ENCODE measurements around the gene LPCAT2.

LPCAT2 gene

DNA sequence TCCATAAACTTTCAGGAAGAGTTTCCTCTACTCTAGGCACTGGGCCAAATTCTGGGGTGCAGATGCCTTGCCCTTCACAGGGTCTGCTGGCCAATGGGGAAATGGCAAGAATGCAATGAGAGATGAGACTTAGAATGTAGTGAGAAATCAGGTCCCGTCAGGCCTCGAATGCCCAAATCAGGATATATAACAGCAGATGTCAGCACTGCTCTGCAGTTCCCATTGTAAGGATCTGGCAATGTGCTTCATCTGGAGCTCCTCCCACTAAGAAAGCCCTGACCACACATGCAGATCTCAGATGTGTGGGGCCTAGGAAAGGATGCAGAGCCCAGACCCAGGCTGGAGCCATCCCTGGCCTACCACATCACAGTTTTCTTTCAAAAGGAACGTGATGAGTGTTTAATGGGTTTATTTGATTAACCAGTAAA, 13.9 kb upstream of the LPCAT2 start:
- H2AK5ac ChIP-seq (ENCODE audit: low read depth, low read length), result no peak overlapping the region
- H3K79me1 ChIP-seq (ENCODE audit: low read depth, low read length), result no peaks in the 10 kb centered on the region
- no peak overlapping the region for H3K18ac ChIP-seq (ENCODE audit: low read length)
- no peak overlapping the region for H4K91ac ChIP-seq (ENCODE audit: low read depth, low read length, poor library complexity)
- no peak for DNase-seq (ENCODE audit: low spot score)
- peaks cover 6 to 92% of the 10 kb centered on the region in 2 donors for H3K36me3 ChIP-seq (replicated peaks in 1 of 2; ENCODE audit: control insufficient read depth in 2 of 2, insufficient read depth in 2 of 2, low read length in 2 of 2)
- no peaks in the 10 kb centered on the region for H3K9me3 ChIP-seq (replicated peaks in 1 of 2; ENCODE audit: control insufficient read depth in 2 of 2, insufficient read depth in 1 of 2, low read depth in 1 of 2, low read length in 2 of 2)
- no peak overlapping the region for H3K23ac ChIP-seq (ENCODE audit: low read depth, low read length, poor library complexity)
- no peak overlapping the region for H2BK120ac ChIP-seq (ENCODE audit: low read depth, low read length)
- H2BK15ac ChIP-seq (ENCODE audit: low read length), result no peak overlapping the region
- H2BK5ac ChIP-seq (ENCODE audit: low read length), result no peak overlapping the region
- H3K4me2 ChIP-seq (ENCODE audit: insufficient read depth, low read length, poor library complexity, severe bottlenecking), result no peak overlapping the region
- H3K14ac ChIP-seq (ENCODE audit: low read length), result no peak overlapping the region
- no peak overlapping the region for H4K8ac ChIP-seq (ENCODE audit: low read depth, low read length)
- no peak overlapping the region for H3K27ac ChIP-seq (replicated peaks; ENCODE audit: low read length)
- WGBS, 2 donors (ENCODE audit: extremely low coverage in 2 of 2, insufficient read length in 2 of 2, insufficient replicate concordance in 1 of 2), result no CpG with 5 or more reads among the region's 3 CpGs
- H2AFZ ChIP-seq (ENCODE audit: low read length), result no peak overlapping the region
- H2BK12ac ChIP-seq (ENCODE audit: low read length), result no peak overlapping the region
- H3K9ac ChIP-seq (ENCODE audit: low read depth, low read length, poor library complexity), result no peak overlapping the region
- H3K4me3 ChIP-seq (ENCODE audit: low read length in 2 of 2), result no peak overlapping the region
- H3K4me1 ChIP-seq (ENCODE audit: control insufficient read depth in 2 of 2, insufficient read depth in 1 of 2, low read depth in 1 of 2, low read length in 2 of 2), result peaks cover 5 to 14% of the 10 kb centered on the region in 2 donors
- no peaks in the 10 kb centered on the region for H3K27me3 ChIP-seq (ENCODE audit: control insufficient read depth in 3 of 3, insufficient read depth in 3 of 3, low read depth in 1 of 3, low read length in 3 of 3)
- H3K4ac ChIP-seq (ENCODE audit: low read length), result no peak overlapping the region

DNA sequence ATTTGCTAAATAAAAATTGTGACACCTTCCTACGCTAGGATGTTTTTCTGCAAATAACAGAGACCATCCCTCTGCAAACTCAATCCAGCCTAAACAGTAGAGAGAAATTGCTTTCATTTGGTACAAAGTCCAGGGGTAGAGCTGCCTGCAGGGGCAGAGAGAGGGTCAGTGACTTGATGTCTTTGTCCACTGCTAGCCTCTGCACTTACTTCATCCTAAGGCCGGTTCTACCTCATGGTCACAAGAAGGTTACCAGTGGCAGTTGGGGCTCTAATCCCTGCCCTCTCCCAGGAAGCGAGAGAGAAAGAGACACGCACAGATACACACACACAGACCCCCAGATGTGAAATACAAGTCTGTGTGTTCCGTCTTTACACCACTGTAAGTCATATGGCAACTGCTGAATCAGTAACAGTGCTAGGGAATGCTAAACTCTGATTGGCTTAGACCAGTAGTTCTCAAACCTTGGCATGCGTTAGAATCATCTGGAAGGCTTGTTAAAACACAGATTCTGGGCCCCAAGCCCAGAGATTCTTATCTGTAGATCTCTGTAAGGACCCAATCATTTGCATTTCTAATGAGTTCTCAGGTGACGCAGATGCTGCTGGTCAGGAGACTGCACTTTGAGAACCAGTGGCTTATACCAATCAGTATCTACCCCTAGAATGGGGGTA, 13.1 kb upstream of the LPCAT2 start:
- peaks cover 13 to 21% of the 10 kb centered on the region in 2 donors for H3K4me1 ChIP-seq (ENCODE audit: control insufficient read depth in 2 of 2, insufficient read depth in 1 of 2, low read depth in 1 of 2, low read length in 2 of 2)
- peaks cover 6 to 86% of the 10 kb centered on the region in 2 donors for H3K36me3 ChIP-seq (replicated peaks in 1 of 2; ENCODE audit: control insufficient read depth in 2 of 2, insufficient read depth in 2 of 2, low read length in 2 of 2)
- H3K9me3 ChIP-seq (replicated peaks in 1 of 2; ENCODE audit: control insufficient read depth in 2 of 2, insufficient read depth in 1 of 2, low read depth in 1 of 2, low read length in 2 of 2), result no peaks in the 10 kb centered on the region

GRCh38 chr16:55496509-55497145, 12.2 kb upstream of the LPCAT2 start:
- WGBS, 2 donors (ENCODE audit: extremely low coverage in 2 of 2, insufficient read length in 2 of 2, insufficient replicate concordance in 1 of 2), result no CpG with 5 or more reads among the region's 8 CpGs
- Histone ChIP-seq H3K9ac (ENCODE audit: low read depth, low read length, poor library complexity) (no peak overlapping the region), H3K27ac (replicated peaks; ENCODE audit: low read length) (no peak overlapping the region), H3K4ac (ENCODE audit: low read length) (no peak overlapping the region), H3K9me3 (replicated peaks in 1 of 2; ENCODE audit: control insufficient read depth in 2 of 2, insufficient read depth in 1 of 2, low read depth in 1 of 2, low read length in 2 of 2) (peaks cover 0 to 2% of the 10 kb centered on the region in 2 donors), H2BK5ac (ENCODE audit: low read length) (peak overlapping the region; percentile 60), H2BK15ac (ENCODE audit: low read length) (peak overlapping the region; percentile 39), H2BK120ac (ENCODE audit: low read depth, low read length) (no peak overlapping the region), H3K14ac (ENCODE audit: low read length) (no peak overlapping the region), H3K27me3 (ENCODE audit: control insufficient read depth in 3 of 3, insufficient read depth in 3 of 3, low read depth in 1 of 3, low read length in 3 of 3) (no peaks in the 10 kb centered on the region), H4K91ac (ENCODE audit: low read depth, low read length, poor library complexity) (no peak overlapping the region), H3K4me2 (ENCODE audit: insufficient read depth, low read length, poor library complexity, severe bottlenecking) (no peak overlapping the region), H2AK5ac (ENCODE audit: low read depth, low read length) (no peak overlapping the region), H3K4me1 (ENCODE audit: control insufficient read depth in 2 of 2, insufficient read depth in 1 of 2, low read depth in 1 of 2, low read length in 2 of 2) (peaks cover 13 to 26% of the 10 kb centered on the region in 2 donors), H3K79me1 (ENCODE audit: low read depth, low read length) (no peaks in the 10 kb centered on the region), H3K18ac (ENCODE audit: low read length) (no peak overlapping the region), H2AFZ (ENCODE audit: low read length) (no peak overlapping the region), H2BK12ac (ENCODE audit: low read length) (no peak overlapping the region), H3K36me3 (replicated peaks in 1 of 2; ENCODE audit: control insufficient read depth in 2 of 2, insufficient read depth in 2 of 2, low read length in 2 of 2) (peaks cover 6 to 86% of the 10 kb centered on the region in 2 donors), H3K23ac (ENCODE audit: low read depth, low read length, poor library complexity) (no peak overlapping the region), H3K4me3 (ENCODE audit: low read length in 2 of 2) (no peak overlapping the region), H4K8ac (ENCODE audit: low read depth, low read length) (no peak overlapping the region)
- DNase-seq (ENCODE audit: low spot score), result no peak

More for the DNA sequence above, 13.1 kb upstream of the LPCAT2 start:
- no peak overlapping the region for H2BK12ac ChIP-seq (ENCODE audit: low read length)
- no peak overlapping the region for H4K8ac ChIP-seq (ENCODE audit: low read depth, low read length)
- H3K18ac ChIP-seq (ENCODE audit: low read length), result no peak overlapping the region
- no peak overlapping the region for H2AFZ ChIP-seq (ENCODE audit: low read length)
- H2AK5ac ChIP-seq (ENCODE audit: low read depth, low read length), result no peak overlapping the region
- DNase-seq (ENCODE audit: low spot score), result no peak
- no peak overlapping the region for H2BK5ac ChIP-seq (ENCODE audit: low read length)
- H3K14ac ChIP-seq (ENCODE audit: low read length), result no peak overlapping the region
- H3K79me1 ChIP-seq (ENCODE audit: low read depth, low read length), result no peaks in the 10 kb centered on the region
- no peak overlapping the region for H3K23ac ChIP-seq (ENCODE audit: low read depth, low read length, poor library complexity)
- H3K4ac ChIP-seq (ENCODE audit: low read length), result no peak overlapping the region
- no peak overlapping the region for H3K27ac ChIP-seq (replicated peaks; ENCODE audit: low read length)
- H2BK15ac ChIP-seq (ENCODE audit: low read length), result no peak overlapping the region
- no peak overlapping the region for H2BK120ac ChIP-seq (ENCODE audit: low read depth, low read length)
- H3K9ac ChIP-seq (ENCODE audit: low read depth, low read length, poor library complexity), result no peak overlapping the region
- H3K4me2 ChIP-seq (ENCODE audit: insufficient read depth, low read length, poor library complexity, severe bottlenecking), result no peak overlapping the region
- peak overlapping the region in 1 of 2 donors; percentile 2 for H3K4me3 ChIP-seq (ENCODE audit: low read length in 2 of 2)
- no peak overlapping the region for H4K91ac ChIP-seq (ENCODE audit: low read depth, low read length, poor library complexity)
- WGBS, 2 donors (ENCODE audit: extremely low coverage in 2 of 2, insufficient read length in 2 of 2, insufficient replicate concordance in 1 of 2), result no CpG with 5 or more reads among the region's 7 CpGs
- H3K27me3 ChIP-seq (ENCODE audit: control insufficient read depth in 3 of 3, insufficient read depth in 3 of 3, low read depth in 1 of 3, low read length in 3 of 3), result no peaks in the 10 kb centered on the region

- Histone ChIP-seq H3K23ac (ENCODE audit: low read depth, low read length, poor library complexity) (no peak overlapping the region), H4K8ac (ENCODE audit: low read depth, low read length) (no peak overlapping the region), H3K79me1 (ENCODE audit: low read depth, low read length) (no peaks in the 10 kb centered on the region), H2AK5ac (ENCODE audit: low read depth, low read length) (no peak overlapping the region), H3K36me3 (replicated peaks in 1 of 2; ENCODE audit: control insufficient read depth in 2 of 2, insufficient read depth in 2 of 2, low read length in 2 of 2) (peaks cover 6 to 89% of the 10 kb centered on the region in 2 donors), H3K27ac (replicated peaks; ENCODE audit: low read length) (no peak overlapping the region), H4K91ac (ENCODE audit: low read depth, low read length, poor library complexity) (no peak overlapping the region), H2AFZ (ENCODE audit: low read length) (no peak overlapping the region), H3K9ac (ENCODE audit: low read depth, low read length, poor library complexity) (no peak overlapping the region), H2BK15ac (ENCODE audit: low read length) (no peak overlapping the region), H3K27me3 (ENCODE audit: control insufficient read depth in 3 of 3, insufficient read depth in 3 of 3, low read depth in 1 of 3, low read length in 3 of 3) (no peaks in the 10 kb centered on the region), H3K9me3 (replicated peaks in 1 of 2; ENCODE audit: control insufficient read depth in 2 of 2, insufficient read depth in 1 of 2, low read depth in 1 of 2, low read length in 2 of 2) (peaks cover 0 to 2% of the 10 kb centered on the region in 2 donors), H3K4me3 (ENCODE audit: low read length in 2 of 2) (no peak overlapping the region), H3K14ac (ENCODE audit: low read length) (no peak overlapping the region), H3K4me2 (ENCODE audit: insufficient read depth, low read length, poor library complexity, severe bottlenecking) (no peak overlapping the region), H3K18ac (ENCODE audit: low read length) (no peak overlapping the region), H2BK120ac (ENCODE audit: low read depth, low read length) (no peak overlapping the region), H3K4me1 (ENCODE audit: control insufficient read depth in 2 of 2, insufficient read depth in 1 of 2, low read depth in 1 of 2, low read length in 2 of 2) (peaks cover 15 to 30% of the 10 kb centered on the region in 2 donors), H2BK5ac (ENCODE audit: low read length) (no peak overlapping the region), H2BK12ac (ENCODE audit: low read length) (no peak overlapping the region), H3K4ac (ENCODE audit: low read length) (no peak overlapping the region)
- DNase-seq (ENCODE audit: low spot score), result no peak
- no CpG with 5 or more reads among the region's 5 CpGs for WGBS, 2 donors (ENCODE audit: extremely low coverage in 2 of 2, insufficient read length in 2 of 2, insufficient replicate concordance in 1 of 2)
Observed at GRCh38 chr16:55497558-55497957, 11.3 kb upstream of the LPCAT2 start.
